ENCODE results near the gene WIZ.

The WIZ gene

DNA sequence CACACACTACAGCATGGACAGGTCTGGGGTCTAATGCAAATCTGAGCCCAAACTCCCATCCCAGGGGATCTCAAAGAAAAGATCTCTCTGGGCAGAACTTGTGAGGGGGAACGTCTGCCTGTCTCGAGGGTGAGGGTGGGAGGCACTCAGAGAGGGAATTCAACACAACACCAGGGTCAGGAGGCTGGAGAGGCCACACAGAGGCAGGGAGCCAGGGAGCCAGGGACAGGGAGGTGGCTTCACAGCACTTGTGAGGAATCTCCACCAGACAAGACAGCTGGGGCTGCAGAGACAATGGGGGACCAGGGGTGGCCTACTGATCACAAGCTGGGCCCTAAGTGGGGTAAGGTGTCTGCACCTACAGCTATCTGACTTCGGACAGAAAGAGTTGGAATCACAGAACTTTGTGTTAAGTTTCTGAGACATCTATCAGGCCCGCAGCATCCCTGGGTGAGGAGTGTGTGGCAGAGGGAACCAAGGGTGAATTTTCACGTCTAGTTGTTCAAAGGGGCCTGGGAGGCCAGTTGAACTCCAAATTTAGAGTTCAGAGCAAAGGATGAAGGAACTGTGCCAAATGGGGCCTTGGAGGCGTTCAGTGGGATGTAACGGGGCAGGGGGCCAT, 18.2 kb downstream of the WIZ start:
- Mint-ChIP-seq H3K4me1 (ENCODE audit: low read depth) (peaks cover 27% of the 10 kb centered on the region), H3K27me3 (no peaks in the 10 kb centered on the region), H3K36me3 (peaks cover under 1% of the 10 kb centered on the region), H3K4me3 (peak overlapping the region; percentile 98), H3K9me3 (ENCODE audit: low read depth) (no peaks in the 10 kb centered on the region), H3K27ac (peak overlapping the region; percentile 98)

DNA sequence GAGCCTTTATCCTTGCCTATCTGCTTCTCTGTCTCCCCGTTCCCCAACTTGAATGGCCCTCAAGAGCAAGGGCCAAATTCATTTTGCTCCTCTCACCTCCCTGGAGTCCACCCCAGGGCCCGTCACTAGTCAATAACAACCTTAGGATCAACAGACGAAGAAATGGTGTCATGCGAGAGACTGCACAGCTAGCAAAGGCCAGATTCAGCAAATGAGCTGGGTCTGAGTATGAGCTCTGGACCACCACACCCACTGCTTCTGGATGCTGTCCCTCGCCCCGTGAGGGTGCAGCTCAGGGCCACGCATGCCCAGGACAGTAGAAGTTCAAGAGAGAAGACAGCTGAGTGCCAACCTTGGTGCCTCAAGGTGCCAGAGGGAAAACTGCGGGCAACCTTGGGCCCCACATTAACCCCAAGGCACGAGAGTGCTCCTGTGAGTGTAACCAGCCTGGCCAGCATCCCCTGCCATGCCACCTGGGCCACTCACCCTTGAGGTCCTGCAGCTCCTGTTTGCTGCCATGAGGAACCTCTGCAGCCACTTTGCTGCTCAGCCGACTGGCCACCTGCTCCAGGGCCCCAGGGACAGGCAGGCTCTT, 19.1 kb downstream of the WIZ start:
- peak overlapping the region; percentile 46 for H3K27ac Mint-ChIP-seq
- H3K4me1 Mint-ChIP-seq (ENCODE audit: low read depth): peaks cover 28% of the 10 kb centered on the region
- no peaks in the 10 kb centered on the region for H3K9me3 Mint-ChIP-seq (ENCODE audit: low read depth)
- peak overlapping the region; percentile 98 for H3K4me3 Mint-ChIP-seq
- no peaks in the 10 kb centered on the region for H3K27me3 Mint-ChIP-seq
- H3K36me3 Mint-ChIP-seq: peaks cover 2% of the 10 kb centered on the region

DNA sequence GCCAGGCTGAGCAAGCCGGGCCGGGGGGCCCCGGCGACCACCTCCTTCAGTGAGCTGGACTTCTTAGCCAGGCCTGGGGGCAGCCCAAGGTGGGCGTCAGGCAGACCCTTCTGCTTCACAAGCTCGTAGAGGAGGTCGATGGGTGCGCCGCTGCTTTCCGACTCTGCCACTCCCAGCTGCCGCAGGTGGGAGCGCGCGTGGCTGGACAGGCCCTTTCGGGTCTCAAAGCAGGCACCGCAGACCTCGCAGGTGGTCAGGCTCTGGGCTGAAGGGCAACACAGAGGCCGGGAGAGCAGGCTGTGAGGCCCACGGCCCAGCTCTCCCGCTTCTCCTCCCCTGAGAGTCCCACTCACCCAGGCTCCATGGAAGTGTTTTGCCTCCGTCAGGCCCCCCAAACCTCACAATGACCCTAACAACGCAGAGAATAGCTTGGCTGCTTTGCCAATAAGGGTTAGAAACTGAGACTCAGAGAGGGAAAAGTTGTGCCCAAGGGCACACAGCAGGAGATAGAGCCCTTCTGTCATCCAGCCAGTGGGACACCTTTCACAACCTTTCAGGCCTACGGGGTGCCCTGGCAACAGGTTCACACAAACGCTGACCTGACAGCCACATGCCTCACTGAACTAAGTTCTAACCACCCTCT, 19.8 kb downstream of the WIZ start:
- H3K4me3 Mint-ChIP-seq: peak overlapping the region; percentile 98
- no peaks in the 10 kb centered on the region for H3K27me3 Mint-ChIP-seq
- H3K27ac Mint-ChIP-seq: no peak overlapping the region
- peaks cover 28% of the 10 kb centered on the region for H3K4me1 Mint-ChIP-seq (ENCODE audit: low read depth)
- no peaks in the 10 kb centered on the region for H3K9me3 Mint-ChIP-seq (ENCODE audit: low read depth)
- peaks cover 2% of the 10 kb centered on the region for H3K36me3 Mint-ChIP-seq

DNA sequence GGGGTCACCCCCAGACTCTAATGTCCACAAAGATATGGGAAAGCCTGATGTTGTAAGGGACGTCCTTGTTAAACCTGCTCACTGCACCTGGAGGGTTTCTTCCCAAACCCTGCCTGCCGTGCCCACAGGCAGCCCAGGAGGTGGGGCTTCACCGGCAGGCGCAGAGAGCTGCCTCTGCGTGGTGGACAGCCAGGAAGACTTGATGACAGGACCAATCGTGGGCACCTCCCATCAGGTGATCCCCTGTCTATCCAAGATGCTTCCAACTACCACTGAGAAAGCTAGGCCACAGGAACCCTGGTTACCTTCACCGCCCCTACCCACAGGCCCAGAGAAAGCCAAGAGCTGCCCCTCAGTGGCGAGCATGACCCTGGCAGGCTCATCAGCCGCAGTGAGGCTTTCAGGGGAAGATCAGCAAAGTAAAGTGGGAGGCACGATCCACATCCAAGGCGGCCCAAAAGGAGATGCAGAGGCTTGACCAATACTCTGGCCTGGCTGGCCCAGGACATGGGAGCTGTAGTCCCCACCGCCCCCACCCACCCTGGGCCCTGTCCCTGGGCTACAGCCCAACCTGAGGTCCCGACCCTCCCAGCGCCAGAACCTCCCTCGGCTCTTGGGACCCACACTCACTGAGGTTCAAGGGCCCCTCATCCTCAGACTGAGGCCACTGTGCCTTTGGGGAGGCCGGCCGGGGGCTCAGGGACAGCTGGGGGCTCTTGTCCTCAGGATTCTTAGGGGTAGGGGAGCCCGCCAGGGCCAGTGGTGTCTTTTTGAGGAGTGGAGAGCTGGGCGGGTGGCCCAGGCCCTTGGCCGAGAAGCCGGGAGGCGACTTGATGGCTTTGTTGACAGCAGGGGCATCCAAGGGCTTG, 20.6 kb downstream of the WIZ start:
- H3K4me3 Mint-ChIP-seq: no peak overlapping the region
- no peaks in the 10 kb centered on the region for H3K27me3 Mint-ChIP-seq
- peaks cover 28% of the 10 kb centered on the region for H3K4me1 Mint-ChIP-seq (ENCODE audit: low read depth)
- H3K36me3 Mint-ChIP-seq: peaks cover 2% of the 10 kb centered on the region
- no peaks in the 10 kb centered on the region for H3K9me3 Mint-ChIP-seq (ENCODE audit: low read depth)
- no peak overlapping the region for H3K27ac Mint-ChIP-seq

DNA sequence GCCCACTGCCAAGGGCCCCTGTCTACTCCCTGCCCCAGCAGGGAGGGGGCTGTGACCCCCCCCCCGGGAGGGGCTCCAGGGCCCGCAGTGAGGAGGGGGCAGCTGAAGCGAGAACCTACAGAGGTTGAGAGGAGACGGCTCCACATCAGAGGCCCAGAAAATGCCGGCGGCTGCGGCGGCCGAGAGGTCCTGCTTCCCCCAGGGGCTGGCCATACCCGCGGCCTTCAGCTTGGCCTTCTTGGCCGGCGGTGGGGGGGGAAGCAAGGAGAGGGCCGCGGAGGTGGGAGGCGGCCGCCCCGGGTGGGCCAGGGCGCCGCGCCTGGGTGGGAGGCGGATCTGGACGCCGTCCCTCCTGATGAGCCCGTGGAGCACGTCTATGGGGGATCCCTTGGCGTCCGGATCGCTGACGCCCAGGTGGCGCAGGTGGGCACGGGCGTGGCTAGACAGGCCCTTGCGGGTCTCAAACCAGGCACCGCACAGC, 21.7 kb downstream of the WIZ start:
- H3K27me3 Mint-ChIP-seq: no peaks in the 10 kb centered on the region
- H3K9me3 Mint-ChIP-seq (ENCODE audit: low read depth): no peaks in the 10 kb centered on the region
- H3K27ac Mint-ChIP-seq: no peak overlapping the region
- H3K36me3 Mint-ChIP-seq: peaks cover 6% of the 10 kb centered on the region
- H3K4me1 Mint-ChIP-seq (ENCODE audit: low read depth): peaks cover 21% of the 10 kb centered on the region
- H3K4me3 Mint-ChIP-seq: no peak overlapping the region

DNA sequence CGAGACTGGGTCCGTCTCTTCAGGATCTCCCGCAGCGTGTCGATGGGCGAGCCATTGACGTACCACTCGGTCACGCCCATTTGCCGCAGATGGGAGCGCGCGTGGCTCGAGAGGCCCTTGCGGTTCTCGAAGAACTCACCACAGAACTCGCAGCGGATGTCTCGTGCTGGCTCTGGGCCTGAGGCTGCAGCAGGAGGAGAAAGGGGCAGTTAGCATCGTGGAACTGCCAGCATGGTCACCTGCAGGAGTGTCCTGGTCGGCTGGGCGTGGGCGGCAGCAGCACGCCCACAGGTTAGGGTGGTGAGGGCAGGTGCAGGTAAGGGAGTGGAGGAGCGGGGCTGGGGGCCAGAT, 22.4 kb downstream of the WIZ start:
- Mint-ChIP-seq H3K27ac (peak overlapping the region; percentile 22), H3K4me3 (no peak overlapping the region), H3K36me3 (peaks cover 6% of the 10 kb centered on the region), H3K9me3 (ENCODE audit: low read depth) (no peaks in the 10 kb centered on the region), H3K27me3 (no peaks in the 10 kb centered on the region), H3K4me1 (ENCODE audit: low read depth) (peaks cover 20% of the 10 kb centered on the region)

DNA sequence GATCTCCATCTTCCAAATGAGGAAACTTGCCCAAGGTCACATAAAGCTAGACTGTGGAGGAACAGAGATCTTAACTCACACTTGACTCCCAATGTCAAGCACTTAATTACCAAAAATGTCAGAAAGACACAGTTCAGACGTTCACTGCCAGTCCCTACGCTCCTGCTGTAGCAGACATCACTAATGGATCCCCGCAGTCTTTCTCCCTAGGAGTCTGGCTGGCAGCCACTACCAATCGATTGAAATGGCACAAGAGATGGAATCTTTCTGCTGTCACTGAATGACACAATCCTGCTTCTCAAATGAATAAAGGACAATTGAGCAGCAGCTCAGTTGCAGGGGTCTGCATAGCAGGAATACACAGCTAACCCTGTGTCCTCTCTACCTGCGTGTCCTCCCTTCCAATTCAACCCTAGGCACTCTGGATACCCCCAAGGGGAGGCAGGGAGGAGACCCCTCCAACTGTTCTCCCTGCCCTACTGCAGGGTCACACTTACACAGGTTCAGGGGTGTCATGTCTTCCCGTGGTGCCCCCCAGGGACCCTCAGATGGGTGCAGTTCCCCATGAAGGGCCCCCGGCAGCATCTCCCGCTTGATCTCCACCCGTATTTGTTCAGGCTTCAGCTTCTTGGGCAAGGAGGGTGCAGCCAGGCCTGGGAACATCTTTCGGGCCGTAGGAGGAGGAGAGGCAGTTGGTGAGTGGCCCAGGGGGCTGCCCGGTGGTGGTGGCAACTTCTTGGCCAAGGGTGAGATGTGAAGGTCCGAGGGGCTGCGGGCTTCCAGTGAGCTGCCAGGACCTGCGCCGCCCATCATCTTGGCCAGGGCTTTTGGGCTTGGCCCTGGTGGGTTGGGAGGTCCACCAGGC, 23.0 kb downstream of the WIZ start:
- no peak overlapping the region for H3K4me3 Mint-ChIP-seq
- H3K4me1 Mint-ChIP-seq (ENCODE audit: low read depth): peaks cover 18% of the 10 kb centered on the region
- no peaks in the 10 kb centered on the region for H3K27me3 Mint-ChIP-seq
- H3K27ac Mint-ChIP-seq: peak overlapping the region; percentile 22
- H3K36me3 Mint-ChIP-seq: peaks cover 6% of the 10 kb centered on the region
- H3K9me3 Mint-ChIP-seq (ENCODE audit: low read depth): no peaks in the 10 kb centered on the region

DNA sequence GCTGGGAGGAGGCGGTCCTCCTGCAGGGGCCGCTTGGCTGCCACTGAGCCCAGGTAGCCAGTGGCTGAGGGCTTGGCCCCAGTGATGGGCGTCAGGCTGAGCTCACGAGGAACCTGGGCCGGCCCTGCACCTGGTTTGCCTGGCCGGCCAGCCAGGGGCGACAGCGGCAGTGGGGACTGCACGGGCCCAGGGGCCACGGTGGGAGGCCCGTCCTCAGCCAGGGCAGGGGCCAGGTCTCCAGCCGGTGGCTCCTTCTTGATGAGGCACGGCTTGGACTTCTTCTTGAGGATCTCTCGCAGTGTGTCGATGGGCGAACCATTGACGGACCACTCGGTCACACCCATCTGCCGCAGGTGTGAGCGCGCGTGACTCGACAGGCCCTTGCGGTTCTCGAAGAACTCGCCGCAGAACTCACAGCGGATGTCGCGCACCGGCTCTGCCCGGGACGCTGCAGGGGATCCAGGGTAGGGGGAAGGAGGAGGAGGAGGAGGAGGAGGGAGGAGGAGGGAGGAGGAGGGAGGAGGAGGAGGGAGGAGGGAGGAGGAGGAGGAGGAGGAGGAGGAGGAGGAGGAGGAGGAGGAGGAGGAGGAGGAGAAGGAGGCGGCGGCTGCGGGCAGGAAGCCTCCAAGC, 24.3 kb downstream of the WIZ start:
- no peaks in the 10 kb centered on the region for H3K9me3 Mint-ChIP-seq (ENCODE audit: low read depth)
- H3K27me3 Mint-ChIP-seq: no peaks in the 10 kb centered on the region
- peaks cover 6% of the 10 kb centered on the region for H3K36me3 Mint-ChIP-seq
- no peak overlapping the region for H3K4me3 Mint-ChIP-seq
- peaks cover 9% of the 10 kb centered on the region for H3K4me1 Mint-ChIP-seq (ENCODE audit: low read depth)
- no peak overlapping the region for H3K27ac Mint-ChIP-seq

DNA sequence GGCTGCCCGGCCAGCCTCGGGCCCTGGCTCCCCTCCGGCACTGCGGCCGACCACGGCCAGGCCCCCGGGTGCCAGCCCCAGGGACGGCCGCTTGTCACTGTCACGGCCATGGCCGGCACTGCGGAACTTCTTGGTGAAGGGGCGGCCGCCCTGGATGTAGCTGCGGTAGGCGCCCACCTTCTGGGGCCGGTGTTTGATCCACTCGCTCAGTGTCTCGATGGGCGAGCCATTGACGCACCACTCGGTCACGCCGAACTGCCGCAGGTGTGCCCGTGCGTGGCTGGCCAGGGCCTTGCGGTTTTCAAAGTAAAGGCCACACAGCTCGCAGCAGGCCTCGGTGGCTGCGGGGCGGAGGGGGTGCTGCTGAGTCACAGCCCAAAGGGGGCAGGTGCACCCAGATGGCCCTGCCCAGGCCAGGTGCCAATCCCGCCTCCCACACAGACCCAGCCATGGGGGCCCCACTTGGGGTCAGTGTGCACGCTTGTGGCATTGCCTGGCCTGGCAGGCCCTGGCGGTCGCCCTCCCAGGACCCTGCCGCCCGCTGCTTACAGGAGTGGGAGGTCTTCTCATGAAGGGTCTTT, 25.0 kb downstream of the WIZ start:
- H3K4me3 Mint-ChIP-seq: no peak overlapping the region
- peaks cover 6% of the 10 kb centered on the region for H3K36me3 Mint-ChIP-seq
- no peak overlapping the region for H3K27ac Mint-ChIP-seq

DNA sequence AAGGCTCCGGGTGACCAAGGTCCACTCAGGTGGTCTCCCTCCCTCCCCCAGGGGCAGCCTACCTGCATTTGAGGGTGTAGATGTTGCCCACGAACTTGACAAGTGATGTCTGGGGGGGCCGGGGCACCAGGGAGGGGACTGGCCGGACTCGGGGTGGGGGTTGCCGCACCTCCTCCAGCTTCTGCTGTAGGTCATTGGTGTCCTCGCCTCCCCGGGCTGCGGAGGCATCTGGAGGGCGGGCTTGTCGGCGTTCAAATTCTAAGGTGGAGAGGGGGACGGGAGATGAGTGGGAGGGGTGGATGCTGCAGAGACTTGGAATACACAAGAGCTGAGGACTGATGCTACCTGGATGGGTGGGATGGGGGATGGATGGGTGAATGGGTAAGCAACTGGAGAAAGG, 25.6 kb downstream of the WIZ start:
- H3K9me3 Mint-ChIP-seq (ENCODE audit: low read depth): no peaks in the 10 kb centered on the region
- H3K36me3 Mint-ChIP-seq: peaks cover 6% of the 10 kb centered on the region
- peaks cover 17% of the 10 kb centered on the region for H3K4me1 Mint-ChIP-seq (ENCODE audit: low read depth)
- H3K27me3 Mint-ChIP-seq: no peaks in the 10 kb centered on the region
- no peak overlapping the region for H3K4me3 Mint-ChIP-seq
- no peak overlapping the region for H3K27ac Mint-ChIP-seq

More for the DNA sequence above, 25.0 kb downstream of the WIZ start:
- H3K4me1 Mint-ChIP-seq (ENCODE audit: low read depth): peaks cover 12% of the 10 kb centered on the region
- no peaks in the 10 kb centered on the region for H3K9me3 Mint-ChIP-seq (ENCODE audit: low read depth)
- no peaks in the 10 kb centered on the region for H3K27me3 Mint-ChIP-seq

DNA sequence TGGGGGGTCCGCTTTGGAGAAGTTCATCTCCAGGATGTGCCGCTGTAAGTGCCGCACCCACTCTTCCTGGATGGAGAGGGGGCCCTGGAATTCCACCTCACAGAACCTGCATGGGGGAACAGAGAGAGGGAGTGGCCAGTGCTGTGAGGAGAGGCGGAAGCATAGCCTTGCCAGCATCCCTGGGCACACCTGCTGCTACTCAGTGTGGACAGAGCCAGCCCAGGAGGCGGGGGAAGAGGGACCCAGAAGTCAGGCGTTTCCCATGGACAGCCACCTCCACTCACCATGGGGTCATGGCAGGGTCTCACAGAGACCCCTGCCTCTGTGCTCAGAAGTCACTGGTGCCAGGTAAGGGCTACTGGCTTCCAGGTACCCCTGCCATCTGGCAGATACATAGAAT, 26.6 kb downstream of the WIZ start:
- peaks cover 6% of the 10 kb centered on the region for H3K36me3 Mint-ChIP-seq
- no peak overlapping the region for H3K4me3 Mint-ChIP-seq
- no peaks in the 10 kb centered on the region for H3K9me3 Mint-ChIP-seq (ENCODE audit: low read depth)

DNA sequence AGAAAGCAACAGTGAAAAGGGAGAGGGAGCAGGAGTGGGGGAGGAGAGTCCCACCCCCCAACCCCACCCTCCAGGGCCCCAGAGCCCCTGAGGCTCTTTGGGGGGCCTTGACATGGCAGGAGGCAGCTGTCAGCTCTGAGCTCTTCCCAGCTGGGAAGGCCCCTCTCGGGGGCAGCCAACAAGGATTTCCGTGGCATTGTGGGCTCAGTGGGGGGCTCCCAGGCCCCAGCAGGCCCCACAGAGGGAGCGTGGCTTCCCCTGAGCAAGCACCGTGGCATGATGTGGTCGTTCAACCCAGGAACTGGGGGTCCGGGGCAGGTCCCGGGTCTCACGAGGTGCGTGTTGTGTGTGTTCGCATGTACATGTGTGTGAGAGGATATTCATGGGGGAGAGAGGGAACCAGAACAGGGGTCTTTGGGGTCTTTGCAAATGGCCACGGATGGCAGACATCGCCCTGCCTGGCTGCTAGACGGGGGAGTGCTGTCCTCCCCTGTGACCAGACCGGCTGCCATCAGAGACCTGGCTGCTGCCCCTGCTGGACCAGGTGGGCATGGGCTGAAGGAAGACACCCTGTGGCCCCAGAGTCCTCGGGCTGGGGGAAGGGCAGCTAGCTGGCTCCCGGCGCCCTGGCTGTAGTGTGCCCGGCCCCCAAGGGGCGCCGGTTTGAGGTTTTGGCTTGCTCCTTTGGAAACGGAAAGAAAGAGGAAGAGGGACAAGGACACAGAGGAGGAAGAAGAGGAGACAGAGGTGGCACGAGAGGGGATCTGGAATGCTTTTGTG, 27.3 kb downstream of the WIZ start:
- Mint-ChIP-seq H3K36me3 (peaks cover 6% of the 10 kb centered on the region), H3K4me3 (no peak overlapping the region), H3K27ac (no peak overlapping the region), H3K27me3 (no peaks in the 10 kb centered on the region), H3K4me1 (ENCODE audit: low read depth) (peaks cover 24% of the 10 kb centered on the region), H3K9me3 (ENCODE audit: low read depth) (no peaks in the 10 kb centered on the region)

More for the DNA sequence above, 26.6 kb downstream of the WIZ start:
- Mint-ChIP-seq H3K27me3 (no peaks in the 10 kb centered on the region), H3K27ac (no peak overlapping the region), H3K4me1 (ENCODE audit: low read depth) (peaks cover 18% of the 10 kb centered on the region)

DNA sequence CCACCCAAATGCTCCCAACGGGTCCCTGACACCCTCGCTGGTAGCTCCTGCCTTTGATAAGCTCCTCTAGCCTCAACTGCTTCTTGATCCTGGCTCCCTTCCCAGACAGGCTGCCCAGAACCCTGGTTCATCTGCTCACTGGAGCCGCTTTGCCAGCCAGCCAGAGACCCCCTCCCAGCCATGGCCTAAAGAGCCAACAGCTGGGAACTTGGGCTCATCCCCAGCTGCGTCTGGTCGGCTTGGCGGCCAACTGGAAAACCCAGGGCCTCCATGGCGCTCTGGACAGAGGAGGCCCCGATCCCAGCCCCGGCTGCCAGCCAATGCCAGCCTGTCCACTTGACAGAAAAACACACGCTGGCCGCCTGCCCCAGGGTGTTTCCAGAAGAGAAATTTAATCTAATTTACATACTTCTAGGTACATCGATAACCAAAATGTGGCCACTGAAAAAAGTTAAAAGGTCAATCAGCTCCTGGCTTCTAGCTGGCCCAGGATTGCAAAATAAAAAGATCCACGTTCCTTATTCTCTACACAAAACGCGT, 28.0 kb downstream of the WIZ start:
- Mint-ChIP-seq H3K36me3 (peaks cover 6% of the 10 kb centered on the region), H3K27me3 (no peaks in the 10 kb centered on the region), H3K4me1 (ENCODE audit: low read depth) (peaks cover 31% of the 10 kb centered on the region), H3K9me3 (ENCODE audit: low read depth) (no peaks in the 10 kb centered on the region), H3K4me3 (no peak overlapping the region), H3K27ac (no peak overlapping the region)

Measured in activated naive CD8-positive, alpha-beta T cell (primary cell).